ENCODE data around the gene C17orf100. TPM values are rescaled to one million over a fixed set of nuclear protein-coding genes. Genes with fewer than 3 reads are reported as not detected.

The C17orf100 gene
- total and polyA plus RNA-seq, 2 donors (not counting 1 experiment from before 2014, with no cell fraction given) = 0.33 to 1.5 TPM

DNA sequence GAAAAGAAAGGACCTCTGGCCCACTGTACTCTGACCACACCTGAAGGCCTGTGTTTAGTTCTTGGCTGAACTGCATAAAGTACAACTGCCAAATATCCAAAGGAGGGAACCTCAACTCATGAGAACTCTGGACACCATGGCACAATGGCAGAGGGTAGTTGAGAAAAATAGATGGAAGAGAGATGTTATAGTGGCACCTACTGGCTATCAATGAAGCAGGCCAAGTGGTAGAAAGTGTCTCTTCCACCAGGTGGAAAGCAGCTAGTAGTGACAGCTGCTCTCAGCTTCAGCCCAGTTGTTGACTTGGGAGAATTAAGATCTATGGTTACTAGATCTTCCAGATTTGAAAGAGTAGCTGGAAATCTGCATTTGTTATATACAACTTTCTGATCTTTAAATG lies 3.4 kb upstream of the C17orf100 start:
- no peak overlapping the region for H2AFZ ChIP-seq (ENCODE audit: low read length)
- H4K20me1 ChIP-seq (ENCODE audit: control insufficient read depth, extremely low read depth, insufficient read depth, low read length) = no peaks in the 10 kb centered on the region
- no peak overlapping the region for H3K9ac ChIP-seq (ENCODE audit: insufficient read depth, low read length)
- H3K79me2 ChIP-seq (ENCODE audit: control insufficient read depth, insufficient read depth, low read length) = peaks cover 36% of the 10 kb centered on the region
- peaks cover 4% of the 10 kb centered on the region for H3K4me1 ChIP-seq (ENCODE audit: control insufficient read depth, extremely low read depth, insufficient read depth, low read length)
- H3K36me3 ChIP-seq (ENCODE audit: control insufficient read depth, insufficient read depth, low read length) = peaks cover 8% of the 10 kb centered on the region
- H3K27me3 ChIP-seq (ENCODE audit: control insufficient read depth, insufficient read depth, low read length) = no peaks in the 10 kb centered on the region
- no peak overlapping the region for H3K4me3 ChIP-seq (replicated peaks in 1 of 4; ENCODE audit: control extremely low read depth in 1 of 4, insufficient read depth in 1 of 4, low read depth in 3 of 4, low read length in 4 of 4)
- H3K27ac ChIP-seq (ENCODE audit: insufficient read depth, low read length) = no peak overlapping the region
- TF ChIP-seq EZH2 (IDR thresholded peaks at IDR 0.05; ENCODE audit: low read length, missing control alignments) = no peak
- TF ChIP-seq, protein P1, sequence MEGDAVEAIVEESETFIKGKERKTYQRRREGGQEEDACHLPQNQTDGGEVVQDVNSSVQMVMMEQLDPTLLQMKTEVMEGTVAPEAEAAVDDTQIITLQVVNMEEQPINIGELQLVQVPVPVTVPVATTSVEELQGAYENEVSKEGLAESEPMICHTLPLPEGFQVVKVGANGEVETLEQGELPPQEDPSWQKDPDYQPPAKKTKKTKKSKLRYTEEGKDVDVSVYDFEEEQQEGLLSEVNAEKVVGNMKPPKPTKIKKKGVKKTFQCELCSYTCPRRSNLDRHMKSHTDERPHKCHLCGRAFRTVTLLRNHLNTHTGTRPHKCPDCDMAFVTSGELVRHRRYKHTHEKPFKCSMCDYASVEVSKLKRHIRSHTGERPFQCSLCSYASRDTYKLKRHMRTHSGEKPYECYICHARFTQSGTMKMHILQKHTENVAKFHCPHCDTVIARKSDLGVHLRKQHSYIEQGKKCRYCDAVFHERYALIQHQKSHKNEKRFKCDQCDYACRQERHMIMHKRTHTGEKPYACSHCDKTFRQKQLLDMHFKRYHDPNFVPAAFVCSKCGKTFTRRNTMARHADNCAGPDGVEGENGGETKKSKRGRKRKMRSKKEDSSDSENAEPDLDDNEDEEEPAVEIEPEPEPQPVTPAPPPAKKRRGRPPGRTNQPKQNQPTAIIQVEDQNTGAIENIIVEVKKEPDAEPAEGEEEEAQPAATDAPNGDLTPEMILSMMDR (conservative IDR thresholded peaks at IDR 0.05 in 1 of 2, IDR thresholded peaks at IDR 0.05 in 1 of 2; ENCODE audit: low read depth in 1 of 2, low read length in 2 of 2) = peak in 1 of 2 donors; percentile 14
- DNase-seq (ENCODE audit: low read depth in 2 of 2) = no peak
- H3K4me2 ChIP-seq (ENCODE audit: extremely low read depth, insufficient read depth, low read length) = no peak overlapping the region
- H3K9me3 ChIP-seq (ENCODE audit: control insufficient read depth, insufficient read depth, low read depth, low read length) = no peaks in the 10 kb centered on the region

DNA sequence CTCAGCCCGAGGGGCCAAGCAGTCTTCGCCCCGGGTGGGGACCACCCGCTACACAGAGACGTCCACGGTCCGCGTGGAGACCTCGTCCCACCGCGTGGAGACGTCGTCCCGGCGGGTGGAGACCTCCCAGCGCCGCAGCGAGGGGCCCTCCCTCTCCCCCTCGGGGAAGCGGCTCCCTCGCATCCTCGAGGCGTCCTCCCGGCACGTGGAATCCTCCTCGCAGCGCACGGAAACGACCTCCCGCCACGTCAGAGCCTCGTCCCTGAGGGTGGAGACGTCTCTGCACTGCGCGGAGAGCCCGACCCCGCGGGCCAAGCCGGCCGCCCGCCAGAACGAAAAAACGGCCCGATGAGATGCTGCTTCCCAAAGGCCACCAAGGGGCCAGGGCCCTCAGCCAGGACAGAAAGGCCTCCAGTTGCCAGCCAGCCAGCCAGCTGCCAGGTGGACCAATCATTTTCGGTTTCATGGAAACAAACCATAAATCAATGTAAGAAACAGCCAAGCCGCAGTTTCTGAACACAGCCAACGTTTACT lies 424 bp downstream of the C17orf100 start:
- no peaks in the 10 kb centered on the region for H4K20me1 ChIP-seq (ENCODE audit: control insufficient read depth, extremely low read depth, insufficient read depth, low read length)
- TF ChIP-seq, protein P1 (conservative IDR thresholded peaks at IDR 0.05 in 1 of 2, IDR thresholded peaks at IDR 0.05 in 1 of 2; ENCODE audit: low read depth in 1 of 2, low read length in 2 of 2) = no peak
- TF ChIP-seq EZH2 (IDR thresholded peaks at IDR 0.05; ENCODE audit: low read length, missing control alignments) = no peak
- H3K36me3 ChIP-seq (ENCODE audit: control insufficient read depth, insufficient read depth, low read length) = no peaks in the 10 kb centered on the region
- no peaks in the 10 kb centered on the region for H3K9me3 ChIP-seq (ENCODE audit: control insufficient read depth, insufficient read depth, low read depth, low read length)
- H2AFZ ChIP-seq (ENCODE audit: low read length) = peak overlapping the region; percentile 93
- H3K4me1 ChIP-seq (ENCODE audit: control insufficient read depth, extremely low read depth, insufficient read depth, low read length) = peaks cover 4% of the 10 kb centered on the region
- H3K4me3 ChIP-seq (replicated peaks in 1 of 4; ENCODE audit: control extremely low read depth in 1 of 4, insufficient read depth in 1 of 4, low read depth in 3 of 4, low read length in 4 of 4) = peak overlapping the region; percentile 50 to 76 (median 70)
- peak; percentile 35 to 76 for DNase-seq (ENCODE audit: low read depth in 2 of 2)
- H3K27me3 ChIP-seq (ENCODE audit: control insufficient read depth, insufficient read depth, low read length) = peaks cover 11% of the 10 kb centered on the region
- peak overlapping the region; percentile 85 for H3K4me2 ChIP-seq (ENCODE audit: extremely low read depth, insufficient read depth, low read length)
- peak overlapping the region; percentile 87 for H3K27ac ChIP-seq (ENCODE audit: insufficient read depth, low read length)
- peaks cover 26% of the 10 kb centered on the region for H3K79me2 ChIP-seq (ENCODE audit: control insufficient read depth, insufficient read depth, low read length)
- peak overlapping the region; percentile 66 for H3K9ac ChIP-seq (ENCODE audit: insufficient read depth, low read length)

DNA sequence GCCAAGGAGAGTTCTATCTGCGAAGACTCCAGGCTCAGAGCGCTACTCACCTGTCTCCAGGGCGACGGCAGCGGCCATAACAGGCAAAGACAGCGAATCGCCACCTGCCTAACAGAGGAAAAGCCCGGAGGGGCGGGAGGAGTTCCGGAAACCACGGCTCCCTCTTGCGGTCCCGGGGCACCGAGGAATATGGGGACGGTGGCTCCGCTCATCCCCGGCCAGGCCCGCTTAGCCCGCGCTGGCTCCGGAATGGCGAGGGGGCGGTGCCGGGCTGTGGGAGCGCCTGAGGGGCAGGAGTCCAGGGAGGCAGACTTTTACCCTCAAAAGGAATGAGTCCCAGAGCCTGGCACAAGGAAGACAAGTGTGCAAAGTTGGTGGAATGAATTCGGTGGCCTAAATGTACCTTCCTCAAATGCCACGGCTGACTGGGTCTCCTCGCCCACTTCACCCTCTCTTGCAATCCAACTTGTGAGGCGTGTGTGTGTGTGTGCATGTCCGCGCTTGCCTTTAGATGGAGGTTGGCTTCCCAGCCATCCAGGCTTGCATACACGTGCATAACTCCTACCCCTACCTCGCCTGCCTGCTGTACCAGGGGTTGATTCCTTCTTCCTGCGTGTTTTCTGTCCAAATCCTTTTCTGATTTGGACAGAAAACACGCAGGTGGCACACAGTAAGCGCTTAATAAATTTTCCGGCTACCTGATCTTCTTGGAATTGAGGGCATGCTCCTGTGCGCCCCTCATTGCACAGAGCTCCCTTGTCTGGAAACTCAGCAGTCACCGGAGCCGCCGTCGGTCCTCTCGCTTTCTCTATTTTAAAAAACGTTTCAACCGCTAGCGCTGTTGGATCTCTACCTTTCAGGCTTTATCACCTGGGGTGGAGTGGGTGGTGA lies 3.5 kb downstream of the C17orf100 start:
- Histone ChIP-seq H3K36me3 (ENCODE audit: control insufficient read depth, insufficient read depth, low read length) (no peaks in the 10 kb centered on the region), H3K9ac (ENCODE audit: insufficient read depth, low read length) (no peak overlapping the region), H2AFZ (ENCODE audit: low read length) (no peak overlapping the region), H3K27me3 (ENCODE audit: control insufficient read depth, insufficient read depth, low read length) (peaks cover 16% of the 10 kb centered on the region), H3K4me2 (ENCODE audit: extremely low read depth, insufficient read depth, low read length) (peak overlapping the region; percentile 32), H3K79me2 (ENCODE audit: control insufficient read depth, insufficient read depth, low read length) (peaks cover 10% of the 10 kb centered on the region), H3K9me3 (ENCODE audit: control insufficient read depth, insufficient read depth, low read depth, low read length) (no peaks in the 10 kb centered on the region), H4K20me1 (ENCODE audit: control insufficient read depth, extremely low read depth, insufficient read depth, low read length) (no peaks in the 10 kb centered on the region), H3K27ac (ENCODE audit: insufficient read depth, low read length) (no peak overlapping the region), H3K4me3 (replicated peaks in 1 of 4; ENCODE audit: control extremely low read depth in 1 of 4, insufficient read depth in 1 of 4, low read depth in 3 of 4, low read length in 4 of 4) (peak overlapping the region in 1 of 4 experiments; percentile 27), H3K4me1 (ENCODE audit: control insufficient read depth, extremely low read depth, insufficient read depth, low read length) (peaks cover 4% of the 10 kb centered on the region)
- peak in 1 of 2 donors; percentile 6 for DNase-seq (ENCODE audit: low read depth in 2 of 2)
- TF ChIP-seq EZH2 (IDR thresholded peaks at IDR 0.05; ENCODE audit: low read length, missing control alignments) = peak; percentile 95
- TF ChIP-seq, protein P1 (conservative IDR thresholded peaks at IDR 0.05 in 1 of 2, IDR thresholded peaks at IDR 0.05 in 1 of 2; ENCODE audit: low read depth in 1 of 2, low read length in 2 of 2) = peak in 1 of 2 donors; percentile 25
